Measurements from ENCODE around the gene CSNK1G1. TPM values are rescaled to one million over a fixed set of nuclear protein-coding genes. Genes with fewer than 3 reads are reported as not detected.
"Not testable (repeated sequence)": the region's sequence is repeated elsewhere in the genome, so short reads cannot be mapped to it uniquely, and the experiment has no call there.

Gene CSNK1G1
- total RNA-seq, 1 experiment from 2014 or later: 27.4 TPM

GRCh38 chr15:64224511-64224910, 131.5 kb downstream of the CSNK1G1 start:
- POLR2A ChIA-PET (ENCODE audit: low non-redundant PET): interaction anchor here (0.7 to 0.8 kb wide), 3 partner anchors 397 to 831 kb away, joined by 6 to 9 read pairs (median 7); no protein-coding TSS in a partner anchor
- BruUV-seq (replicated peaks): no TSS peak
- Histone ChIP-seq H3K27me3 (replicated peaks; ENCODE audit: insufficient read depth, low read depth, low read length, poor library complexity) (no peaks in the 10 kb centered on the region), H3K27ac (ENCODE audit: low read depth, low read length, poor library complexity, severe bottlenecking) (peak overlapping the region; percentile 48), H3K36me3 (ENCODE audit: insufficient read depth, low read length, poor library complexity, severe bottlenecking) (no peaks in the 10 kb centered on the region), H3K4me1 (ENCODE audit: insufficient read depth, low read length, poor library complexity, severe bottlenecking) (peaks cover 42% of the 10 kb centered on the region), H3K4me3 (ENCODE audit: low read depth, low read length, poor library complexity, severe bottlenecking) (no peak overlapping the region), H3K9me3 (ENCODE audit: low read depth, low read length, poor library complexity, severe bottlenecking) (peaks cover 8% of the 10 kb centered on the region)
- CTCF ChIA-PET: interaction anchor here (0.6 kb wide), 1 partner anchor 109 kb away, joined by 3 read pairs; no protein-coding TSS in a partner anchor
- TF ChIP-seq CTCF (conservative IDR thresholded peaks at IDR 0.05; ENCODE audit: low read depth, low read length) (no peak), EZH2 (IDR thresholded peaks at IDR 0.05; ENCODE audit: borderline replicate concordance, low read depth, low read length, poor library complexity, severe bottlenecking) (no peak)
- intact Hi-C loops (cut with micrococcal nuclease; ENCODE audit: unreplicated experiment): no loop called here
- peak; percentile 92 for DNase-seq (ENCODE audit: low spot score)

GRCh38 chr15:64223882-64224281, 132.1 kb downstream of the CSNK1G1 start:
- ChIA-PET CTCF (interaction anchor here (0.6 kb wide), 1 partner anchor 110 kb away, joined by 3 read pairs; no protein-coding TSS in a partner anchor), POLR2A (ENCODE audit: low non-redundant PET) (interaction anchor here (0.8 kb wide), 2 partner anchors 488 to 832 kb away, joined by 6 to 9 read pairs; no protein-coding TSS in a partner anchor)
- H3K9me3 ChIP-seq (ENCODE audit: low read depth, low read length, poor library complexity, severe bottlenecking): peaks cover 8% of the 10 kb centered on the region
- intact Hi-C loops (cut with micrococcal nuclease; ENCODE audit: unreplicated experiment): no loop called here
- H3K27me3 ChIP-seq (replicated peaks; ENCODE audit: insufficient read depth, low read depth, low read length, poor library complexity): no peaks in the 10 kb centered on the region
- BruUV-seq (replicated peaks): no TSS peak
- H3K4me3 ChIP-seq (ENCODE audit: low read depth, low read length, poor library complexity, severe bottlenecking): no peak overlapping the region
- peak overlapping the region; percentile 48 for H3K27ac ChIP-seq (ENCODE audit: low read depth, low read length, poor library complexity, severe bottlenecking)
- no peak for TF ChIP-seq EZH2 (IDR thresholded peaks at IDR 0.05; ENCODE audit: borderline replicate concordance, low read depth, low read length, poor library complexity, severe bottlenecking)
- TF ChIP-seq CTCF (conservative IDR thresholded peaks at IDR 0.05; ENCODE audit: low read depth, low read length): no peak
- H3K36me3 ChIP-seq (ENCODE audit: insufficient read depth, low read length, poor library complexity, severe bottlenecking): no peaks in the 10 kb centered on the region
- no peak for DNase-seq (ENCODE audit: low spot score)
- peaks cover 37% of the 10 kb centered on the region for H3K4me1 ChIP-seq (ENCODE audit: insufficient read depth, low read length, poor library complexity, severe bottlenecking)

- Histone ChIP-seq H3K27me3 (replicated peaks; ENCODE audit: insufficient read depth, low read depth, low read length, poor library complexity) (no peaks in the 10 kb centered on the region), H3K27ac (ENCODE audit: low read depth, low read length, poor library complexity, severe bottlenecking) (no peak overlapping the region), H3K9me3 (ENCODE audit: low read depth, low read length, poor library complexity, severe bottlenecking) (peaks cover 8% of the 10 kb centered on the region), H3K4me3 (ENCODE audit: low read depth, low read length, poor library complexity, severe bottlenecking) (no peak overlapping the region), H3K4me1 (ENCODE audit: insufficient read depth, low read length, poor library complexity, severe bottlenecking) (peaks cover 37% of the 10 kb centered on the region), H3K36me3 (ENCODE audit: insufficient read depth, low read length, poor library complexity, severe bottlenecking) (no peaks in the 10 kb centered on the region)
- intact Hi-C loops (cut with micrococcal nuclease; ENCODE audit: unreplicated experiment): no loop called here
- no peak for TF ChIP-seq CTCF (conservative IDR thresholded peaks at IDR 0.05; ENCODE audit: low read depth, low read length)
- TF ChIP-seq EZH2 (IDR thresholded peaks at IDR 0.05; ENCODE audit: borderline replicate concordance, low read depth, low read length, poor library complexity, severe bottlenecking): no peak
- CTCF ChIA-PET: no interaction called here
- DNase-seq (ENCODE audit: low spot score): no peak
- POLR2A ChIA-PET (ENCODE audit: low non-redundant PET): no interaction called here
- BruUV-seq (replicated peaks): no TSS peak
Measured at GRCh38 chr15:64222573-64223366, 133.2 kb downstream of the CSNK1G1 start.

- H3K4me3 ChIP-seq (ENCODE audit: low read depth, low read length, poor library complexity, severe bottlenecking); CTCF ChIA-PET; BruUV-seq (replicated peaks); intact Hi-C loops (cut with micrococcal nuclease; ENCODE audit: unreplicated experiment); H3K27me3 ChIP-seq (replicated peaks; ENCODE audit: insufficient read depth, low read depth, low read length, poor library complexity); H3K36me3 ChIP-seq (ENCODE audit: insufficient read depth, low read length, poor library complexity, severe bottlenecking); DNase-seq (ENCODE audit: low spot score); H3K27ac ChIP-seq (ENCODE audit: low read depth, low read length, poor library complexity, severe bottlenecking); POLR2A ChIA-PET (ENCODE audit: low non-redundant PET); H3K9me3 ChIP-seq (ENCODE audit: low read depth, low read length, poor library complexity, severe bottlenecking): not testable (repeated sequence)
- peaks cover 41% of the 10 kb centered on the region for H3K4me1 ChIP-seq (ENCODE audit: insufficient read depth, low read length, poor library complexity, severe bottlenecking)
Measured at GRCh38 chr15:64221911-64222310, 134.1 kb downstream of the CSNK1G1 start.

GRCh38 chr15:64217429-64217750, 138.6 kb downstream of the CSNK1G1 start:
- intact Hi-C loops (cut with micrococcal nuclease; ENCODE audit: unreplicated experiment): loop anchor here (10.0 kb wide), 1 partner anchor 467 kb away; no protein-coding TSS in a partner anchor
- BruUV-seq (replicated peaks); POLR2A ChIA-PET (ENCODE audit: low non-redundant PET): not testable (repeated sequence)

More at GRCh38 chr15:64217429-64217750, 138.6 kb downstream of the CSNK1G1 start:
- H3K9me3 ChIP-seq (ENCODE audit: low read depth, low read length, poor library complexity, severe bottlenecking); CTCF ChIA-PET; H3K36me3 ChIP-seq (ENCODE audit: insufficient read depth, low read length, poor library complexity, severe bottlenecking); H3K27ac ChIP-seq (ENCODE audit: low read depth, low read length, poor library complexity, severe bottlenecking); H3K4me3 ChIP-seq (ENCODE audit: low read depth, low read length, poor library complexity, severe bottlenecking); DNase-seq (ENCODE audit: low spot score); H3K4me1 ChIP-seq (ENCODE audit: insufficient read depth, low read length, poor library complexity, severe bottlenecking); H3K27me3 ChIP-seq (replicated peaks; ENCODE audit: insufficient read depth, low read depth, low read length, poor library complexity): not testable (repeated sequence)
